Bronchial epithelial cell (primary cell): Measurements from ENCODE around the gene TUBB2A. TPM values are rescaled to one million over a fixed set of nuclear protein-coding genes. Genes with fewer than 3 reads are reported as not detected.

Source experiments
- DNase-seq: peaks from one replicate; pipeline ENCODE4 v3.0.0-alpha.2; 2010; ENCODE audit warnings: low read depth
- FAIRE-seq: peaks from 2 replicates; lab custom pipeline; 2011; peaks lifted over from hg19 to GRCh38; lab: Jason Lieb, UNC
- H3K27me3 ChIP-seq: 2 replicates; pipeline ENCODE4 v1.5.1; 2011; ENCODE audit warnings: low read length; ENCODE audit not compliant: control insufficient read depth, insufficient read depth
- H3K36me3 ChIP-seq: 2 replicates; pipeline ENCODE4 v1.5.1; 2011; ENCODE audit warnings: low read length; ENCODE audit not compliant: control insufficient read depth, insufficient read depth
- H3K4me3 ChIP-seq: 2 replicates; pipeline ENCODE4 v1.5.1; 2011; ENCODE audit warnings: mild to moderate bottlenecking, low read depth, low read length, control low read depth
- total RNA-seq: library from RNA; depleted of rRNA; stranded (reverse); fragments of >200 nt; gene quantifications from 2 replicates; pipeline ENCODE4 v1.2.1, GENCODE V29; 2014
- TF ChIP-seq, protein P1 (sequence below): IDR thresholded peaks from 2 replicates; pipeline ENCODE4 v1.5.1; 2011; ENCODE audit warnings: mild to moderate bottlenecking, moderate library complexity, low read length, control low read depth, inconsistent platforms; ENCODE audit not compliant: insufficient read depth, severe bottlenecking

Gene TUBB2A
- total RNA-seq, 1 donor from 2014 or later: 25.3 TPM

DNA sequence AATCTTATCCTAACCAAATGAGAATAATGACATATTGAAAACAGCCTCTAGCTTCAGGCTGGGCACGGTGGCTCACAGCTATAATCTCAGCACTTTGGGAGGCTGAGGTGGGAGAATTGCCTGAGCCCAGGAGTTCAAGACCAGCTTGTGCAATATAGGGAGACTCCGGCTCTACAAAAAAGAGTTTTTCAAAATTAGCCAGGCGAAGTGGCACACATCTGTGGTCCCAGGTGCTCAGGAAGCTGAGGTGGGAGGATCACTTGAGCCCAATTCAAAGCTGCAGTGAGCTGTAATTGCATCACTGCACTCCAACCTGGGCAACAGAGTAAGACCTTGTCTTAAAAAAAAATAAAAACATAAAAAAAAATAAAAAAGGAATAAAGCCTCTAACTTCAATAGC, 4.7 kb downstream of the TUBB2A start:
- FAIRE-seq (no peak), DNase-seq (no peak)
- no peak overlapping the region for H3K4me3 ChIP-seq
- H3K27me3 ChIP-seq: no peaks in the 10 kb centered on the region
- TF ChIP-seq, protein P1, sequence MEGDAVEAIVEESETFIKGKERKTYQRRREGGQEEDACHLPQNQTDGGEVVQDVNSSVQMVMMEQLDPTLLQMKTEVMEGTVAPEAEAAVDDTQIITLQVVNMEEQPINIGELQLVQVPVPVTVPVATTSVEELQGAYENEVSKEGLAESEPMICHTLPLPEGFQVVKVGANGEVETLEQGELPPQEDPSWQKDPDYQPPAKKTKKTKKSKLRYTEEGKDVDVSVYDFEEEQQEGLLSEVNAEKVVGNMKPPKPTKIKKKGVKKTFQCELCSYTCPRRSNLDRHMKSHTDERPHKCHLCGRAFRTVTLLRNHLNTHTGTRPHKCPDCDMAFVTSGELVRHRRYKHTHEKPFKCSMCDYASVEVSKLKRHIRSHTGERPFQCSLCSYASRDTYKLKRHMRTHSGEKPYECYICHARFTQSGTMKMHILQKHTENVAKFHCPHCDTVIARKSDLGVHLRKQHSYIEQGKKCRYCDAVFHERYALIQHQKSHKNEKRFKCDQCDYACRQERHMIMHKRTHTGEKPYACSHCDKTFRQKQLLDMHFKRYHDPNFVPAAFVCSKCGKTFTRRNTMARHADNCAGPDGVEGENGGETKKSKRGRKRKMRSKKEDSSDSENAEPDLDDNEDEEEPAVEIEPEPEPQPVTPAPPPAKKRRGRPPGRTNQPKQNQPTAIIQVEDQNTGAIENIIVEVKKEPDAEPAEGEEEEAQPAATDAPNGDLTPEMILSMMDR: no peak
- peaks cover 6% of the 10 kb centered on the region for H3K36me3 ChIP-seq

DNA sequence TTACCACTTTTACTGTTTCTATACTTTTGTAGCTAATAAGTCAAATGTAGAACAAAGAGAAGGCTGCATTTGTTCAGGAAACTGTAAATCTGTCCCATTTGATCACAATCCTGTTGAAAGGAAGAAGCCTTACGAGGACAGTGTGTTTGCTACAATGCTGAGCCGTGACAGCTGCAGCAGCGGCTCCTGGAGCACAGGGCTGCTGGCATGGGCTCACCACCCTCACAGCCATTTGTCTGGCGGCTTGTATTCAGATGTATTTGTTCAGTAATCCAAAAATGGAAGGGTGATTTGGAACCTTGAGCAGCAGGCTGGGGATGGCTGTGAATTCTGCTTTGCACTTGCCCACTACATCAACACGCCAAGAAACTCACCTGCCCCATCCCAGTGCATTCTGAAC, 5.7 kb downstream of the TUBB2A start:
- DNase-seq (no peak), FAIRE-seq (no peak)
- TF ChIP-seq, protein P1: no peak
- Histone ChIP-seq H3K27me3 (no peaks in the 10 kb centered on the region), H3K36me3 (peaks cover 6% of the 10 kb centered on the region), H3K4me3 (no peak overlapping the region)

DNA sequence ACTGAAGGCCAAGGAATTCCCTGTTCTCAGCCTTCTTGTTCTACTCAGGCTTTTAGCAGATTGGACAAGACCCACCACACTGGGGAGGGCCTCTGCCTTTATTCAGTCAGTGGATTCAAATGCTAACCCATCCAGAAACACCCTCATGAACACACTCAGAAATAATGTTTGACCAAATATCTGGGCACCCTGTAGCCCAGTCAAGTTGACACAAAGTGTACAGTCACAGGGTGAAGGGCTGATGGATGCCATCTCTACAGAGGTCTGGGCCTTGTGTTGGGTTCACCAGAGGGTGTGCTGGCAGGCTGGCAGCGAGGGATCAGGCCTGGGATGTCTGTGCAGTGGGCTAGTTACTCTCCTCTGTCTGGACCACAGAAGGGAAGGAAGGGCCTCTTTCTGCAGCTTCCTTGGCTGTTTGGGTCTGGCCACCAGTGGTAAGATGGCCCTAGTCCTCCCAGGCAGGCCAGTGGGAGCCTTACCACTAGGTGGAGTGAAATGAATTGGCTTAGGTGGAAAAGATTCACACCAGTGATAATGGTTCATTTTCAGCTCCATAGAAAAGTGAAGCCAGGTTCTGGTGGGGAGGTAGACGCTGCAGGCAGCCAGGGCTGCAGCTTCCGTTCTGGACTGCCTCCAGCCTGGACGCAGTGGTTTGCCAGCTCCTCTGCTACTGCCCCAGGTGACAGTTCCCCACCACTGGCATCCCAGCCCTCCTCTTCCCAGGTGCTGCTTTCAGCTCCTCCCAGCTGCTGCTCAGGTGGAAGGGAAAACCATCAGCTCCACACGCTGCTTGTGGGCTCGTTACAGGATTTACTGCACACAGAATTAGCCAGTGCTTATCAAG, 9.2 kb downstream of the TUBB2A start:
- TF ChIP-seq, protein P1: no peak
- peak; percentile 72 for FAIRE-seq
- Histone ChIP-seq H3K27me3 (no peaks in the 10 kb centered on the region), H3K36me3 (peaks cover 3% of the 10 kb centered on the region), H3K4me3 (no peak overlapping the region)
- no peak for DNase-seq

DNA sequence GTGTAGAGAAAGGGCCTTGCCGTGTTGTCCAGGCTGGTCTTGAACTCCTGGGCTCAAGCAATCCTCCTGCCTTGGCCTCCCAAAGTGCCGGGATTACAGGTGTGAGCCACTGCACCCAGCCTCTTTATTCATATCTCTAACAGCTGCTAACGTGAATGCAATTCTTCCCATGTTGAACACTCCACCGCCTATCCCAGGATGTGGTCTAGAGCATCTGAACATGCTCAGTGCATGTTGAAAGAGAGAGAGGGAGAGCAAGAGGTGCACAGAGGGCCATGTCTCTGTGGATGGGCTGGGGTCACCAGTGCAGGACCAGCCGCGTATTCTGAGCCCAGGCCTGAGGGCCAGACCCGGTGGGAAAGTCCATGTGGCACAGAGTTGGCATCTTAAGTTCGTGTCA, 12.8 kb downstream of the TUBB2A start:
- no peak for FAIRE-seq

DNA sequence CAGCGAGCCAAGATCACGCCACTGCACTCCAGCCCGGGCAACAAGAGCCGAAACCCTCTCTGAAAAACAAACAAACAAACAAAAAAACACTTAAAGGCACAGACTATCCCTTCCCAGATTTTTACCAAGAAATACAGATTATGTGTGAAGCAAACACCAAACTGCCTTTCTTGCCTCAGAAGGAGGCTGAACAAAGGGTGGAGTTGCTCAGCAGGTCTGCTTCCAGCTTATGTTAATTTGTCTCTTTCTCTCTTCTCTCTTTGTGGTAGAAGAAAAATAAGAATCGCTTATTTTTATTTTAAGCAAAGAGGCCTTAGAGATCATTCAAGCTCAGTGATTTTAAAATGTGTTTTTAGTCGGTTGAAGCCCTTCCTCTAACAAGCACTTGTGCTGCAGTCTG, 14.2 kb downstream of the TUBB2A start:
- Histone ChIP-seq H3K27me3 (no peaks in the 10 kb centered on the region), H3K4me3 (no peak overlapping the region), H3K36me3 (peaks cover 3% of the 10 kb centered on the region)
- FAIRE-seq: no peak
- TF ChIP-seq, protein P1: no peak
- no peak for DNase-seq

More for the DNA sequence above, 12.8 kb downstream of the TUBB2A start:
- TF ChIP-seq, protein P1: no peak
- no peak overlapping the region for H3K4me3 ChIP-seq
- peaks cover 3% of the 10 kb centered on the region for H3K36me3 ChIP-seq
- H3K27me3 ChIP-seq: no peaks in the 10 kb centered on the region
- DNase-seq: no peak
